Measurements from ENCODE around the gene ZNF335.
A peak's percentile ranks its signal among the peaks of the same experiment; 100 is the strongest.
"Not testable (repeated sequence)": the region's sequence is repeated elsewhere in the genome, so short reads cannot be mapped to it uniquely, and the experiment has no call there.

The ZNF335 gene

DNA sequence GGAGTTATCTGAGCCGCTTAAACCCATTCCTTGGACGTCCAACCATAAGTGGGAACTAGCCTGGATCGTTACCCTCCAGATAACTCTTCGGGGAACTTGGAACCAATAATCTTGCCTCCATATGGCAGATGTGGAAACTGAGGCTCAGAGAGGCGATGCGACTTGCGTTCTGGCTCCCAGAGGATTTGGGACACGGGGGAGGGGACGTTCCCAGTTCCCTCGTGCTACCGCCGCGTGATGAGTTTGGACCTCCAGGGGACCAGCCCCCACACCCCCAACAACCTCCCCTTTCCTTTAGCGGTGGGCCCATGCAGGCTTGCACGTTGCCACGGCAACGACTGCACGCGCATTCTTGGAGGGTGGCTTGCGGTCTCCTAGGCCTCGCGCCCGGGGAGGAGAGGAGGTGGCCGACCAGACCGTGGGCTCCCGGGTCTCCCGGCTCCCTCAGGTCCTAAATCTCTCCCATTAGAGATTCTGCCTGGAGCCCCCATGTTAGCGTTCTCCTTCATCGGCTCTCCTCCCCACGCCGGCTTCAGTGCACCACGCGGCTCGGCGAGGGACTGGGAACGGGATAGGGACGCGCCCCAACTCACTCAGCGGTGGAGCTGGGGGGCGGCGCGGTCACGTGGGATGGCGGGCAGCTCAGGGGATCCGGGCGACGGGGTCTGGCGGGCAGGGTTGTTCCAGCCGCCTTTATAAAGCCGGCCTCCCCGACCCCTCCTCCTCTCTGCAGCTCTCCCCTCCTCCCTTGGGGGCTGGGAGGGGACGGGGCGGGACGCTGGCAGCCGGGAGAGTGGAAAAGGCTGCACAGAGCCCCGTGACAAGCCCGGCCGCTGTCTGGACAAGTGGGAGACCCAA is 60.3 kb downstream of the ZNF335 start, which contains the start of gene PLTP:
Gene PLTP (minus strand): TSS at position 670 of the 858 bp plus-strand sequence. CDS start 703 bp downstream, outside the sequence.
- DNase-seq (ENCODE audit: low read depth), result peak; percentile 55

DNA sequence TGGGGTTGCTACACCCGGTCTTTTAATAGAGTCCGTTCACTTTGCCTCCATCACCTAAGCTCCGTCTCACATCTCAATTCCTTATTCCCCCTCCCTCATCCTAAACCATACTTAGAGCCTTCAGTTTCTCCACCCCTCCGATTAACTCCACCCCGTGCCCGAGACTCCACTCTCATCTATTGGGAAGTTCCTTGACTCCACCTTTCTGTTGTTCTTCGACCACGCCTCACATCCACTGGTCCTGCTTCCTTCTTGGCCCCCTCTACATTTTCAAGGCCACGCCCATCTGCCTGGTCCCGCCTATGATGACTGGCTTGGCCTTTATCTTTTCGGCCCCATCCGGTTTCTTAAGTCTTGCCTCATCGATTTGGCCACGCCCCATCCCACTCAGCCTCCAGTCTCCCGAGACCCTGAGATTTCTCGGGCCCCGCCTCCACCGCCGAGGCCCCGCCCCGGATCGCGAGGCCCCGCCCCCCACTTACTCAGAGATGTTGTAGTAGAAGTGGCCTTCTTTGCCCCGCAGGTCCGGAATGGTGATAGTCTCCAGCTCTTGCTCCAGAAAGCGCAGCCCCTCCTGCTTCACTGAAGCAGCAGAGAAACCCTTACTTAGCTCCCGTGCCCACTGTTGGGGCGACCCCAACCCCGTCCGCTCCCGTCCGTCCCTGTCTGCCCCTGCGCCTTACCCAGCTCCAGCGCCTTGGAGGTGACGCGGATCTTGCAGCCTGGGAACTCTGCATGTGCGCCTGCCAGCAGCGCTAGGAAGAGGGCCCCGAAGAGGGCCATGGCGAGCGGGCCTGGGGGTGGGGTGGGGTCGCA is 61.1 kb downstream of the ZNF335 start:
- peak; percentile 100 for DNase-seq (ENCODE audit: low read depth)

DNA sequence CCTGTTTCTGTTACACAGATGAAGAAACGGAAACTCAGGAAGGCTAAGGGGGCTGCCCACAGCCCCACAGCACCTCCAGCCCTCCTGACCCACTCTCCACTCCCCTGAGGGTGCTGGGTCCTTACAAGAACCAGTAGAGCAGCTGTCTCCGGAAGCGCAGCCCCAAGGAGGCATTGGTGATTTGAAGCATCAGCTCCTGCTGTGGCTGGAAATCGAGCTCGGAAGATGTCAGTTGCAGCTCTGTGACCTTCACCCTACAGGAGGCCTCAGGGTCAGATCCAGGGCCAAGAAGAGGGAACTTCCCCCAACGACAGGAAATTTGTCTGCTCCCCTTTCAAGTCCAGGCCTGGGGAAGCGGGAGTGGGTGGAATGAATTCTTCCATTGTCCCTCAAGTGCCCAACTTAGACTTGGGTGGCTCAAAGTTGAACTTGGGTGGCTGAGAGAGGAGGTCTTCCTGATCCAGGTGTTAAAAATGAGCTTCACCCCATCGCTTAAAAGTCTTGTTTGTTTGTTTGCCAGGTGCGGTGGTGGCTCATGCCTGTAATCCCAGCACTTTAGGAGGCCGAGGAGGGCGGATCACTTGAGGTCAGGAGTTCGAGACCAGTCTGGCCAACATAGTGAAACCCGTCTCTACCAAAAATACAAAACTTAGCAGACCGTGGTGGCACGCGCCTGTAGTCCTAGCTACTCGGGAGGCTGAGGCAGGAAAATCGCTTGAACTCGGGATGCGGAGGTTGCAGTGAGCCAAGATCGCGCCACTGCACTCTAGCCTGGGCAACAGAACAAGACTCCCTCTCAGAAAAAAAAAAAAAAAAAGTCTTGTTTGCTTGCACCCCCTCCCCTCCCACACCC is 62.0 kb downstream of the ZNF335 start:
- DNase-seq (ENCODE audit: low read depth), result no peak

DNA sequence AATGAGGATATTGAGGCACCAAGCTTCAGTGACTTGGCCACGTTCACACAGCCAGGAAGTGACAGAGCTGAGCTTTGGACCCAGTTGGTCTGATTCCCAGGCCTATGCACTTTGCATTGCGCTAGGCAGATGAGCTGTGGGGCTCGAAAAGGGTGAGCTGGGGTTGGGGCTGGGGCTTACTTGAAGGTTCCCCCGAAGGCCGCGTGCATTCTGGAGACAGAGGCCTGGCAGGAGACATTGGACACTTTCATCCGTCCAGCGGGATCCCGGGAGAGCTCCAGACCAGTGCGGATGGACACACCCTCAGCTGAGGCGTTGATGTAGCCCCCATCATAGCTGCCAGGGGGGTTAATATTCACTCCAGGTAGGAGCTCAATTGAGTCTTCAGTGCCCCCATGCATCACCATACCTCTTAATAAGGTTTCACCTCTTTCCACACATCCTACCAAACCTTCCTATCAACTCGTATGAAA is 62.6 kb downstream of the ZNF335 start:
- no peak for DNase-seq (ENCODE audit: low read depth)

DNA sequence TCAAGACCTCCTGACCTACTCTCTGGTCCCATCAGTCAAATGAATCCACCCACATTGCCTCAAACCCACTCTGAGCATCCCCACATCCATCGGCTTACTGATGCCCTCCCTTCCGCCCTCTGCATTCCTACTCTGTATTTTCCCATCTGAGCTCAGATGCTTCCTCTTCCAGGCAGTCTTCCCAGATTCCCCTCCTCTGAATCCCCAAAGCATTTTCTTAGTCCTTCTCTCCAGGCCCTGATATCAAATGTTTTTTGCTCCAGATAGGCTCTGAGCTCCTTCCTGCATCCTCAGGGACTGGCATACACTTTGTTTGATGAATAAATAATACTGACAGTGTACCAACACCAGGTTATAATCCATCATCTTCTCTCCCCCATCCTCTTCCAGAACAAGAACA is 63.9 kb downstream of the ZNF335 start:
- DNase-seq (ENCODE audit: low read depth), result no peak

DNA sequence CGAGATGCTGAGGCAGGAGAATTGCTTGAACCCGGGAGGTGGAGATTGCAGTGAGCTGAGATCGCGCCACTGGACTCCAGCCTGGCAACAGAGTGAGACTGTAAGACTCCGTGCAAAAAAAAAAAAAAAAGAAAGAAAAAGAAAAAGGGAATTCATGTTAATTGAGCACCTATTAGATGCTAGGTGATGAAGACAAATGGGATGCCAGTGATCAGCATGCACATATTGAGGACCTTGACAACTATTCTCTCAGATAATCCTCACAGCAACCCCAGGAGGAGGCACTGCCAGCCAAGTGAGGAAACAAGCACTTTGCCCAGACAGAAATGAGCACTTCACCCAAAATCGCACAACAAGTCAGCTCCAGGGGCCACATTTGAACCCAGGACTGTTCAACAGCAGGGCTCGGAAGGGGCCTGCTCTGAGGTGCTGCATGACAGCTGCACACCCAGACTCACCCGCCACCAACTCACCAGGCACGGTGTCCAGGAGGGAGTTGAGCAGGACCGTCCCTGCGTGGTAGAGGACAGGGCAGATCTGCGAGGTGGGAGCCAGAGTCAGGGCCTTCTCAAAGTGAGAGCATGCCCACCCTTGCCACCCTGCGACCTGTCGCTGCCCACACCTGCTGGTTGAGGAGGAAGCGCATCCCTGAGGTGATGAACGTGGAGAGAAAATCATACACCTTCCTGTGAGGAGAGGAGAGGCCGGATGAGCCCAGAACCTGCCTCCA is 64.6 kb downstream of the ZNF335 start:
- DNase-seq (ENCODE audit: low read depth), result no peak

DNA sequence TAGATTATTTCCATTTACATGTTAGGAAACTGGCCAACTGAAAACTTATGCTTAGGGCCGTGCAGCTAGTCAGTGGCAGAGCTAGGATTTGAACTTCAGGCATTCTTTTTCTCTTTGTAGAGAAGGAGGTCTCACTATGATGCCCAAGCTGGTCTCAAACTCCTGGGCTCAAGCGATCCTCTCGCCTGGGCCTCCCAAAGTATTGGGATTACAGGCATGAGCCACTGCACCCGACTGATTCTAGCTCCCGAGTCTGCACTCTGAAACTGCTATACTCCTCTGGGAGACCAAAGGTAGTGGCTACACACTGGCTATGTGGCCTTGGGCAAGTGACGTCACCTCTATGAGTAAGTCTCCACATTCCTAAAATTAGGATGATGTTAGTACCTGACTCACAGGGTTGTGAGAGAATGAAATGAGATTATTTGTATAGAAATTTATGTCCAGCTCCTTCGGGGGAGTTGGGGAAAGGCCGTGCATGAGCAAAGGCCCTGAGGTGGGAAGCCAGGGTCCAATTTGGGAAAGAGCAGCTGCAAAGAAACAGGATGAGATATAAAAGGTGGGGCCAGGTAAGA is 66.4 kb downstream of the ZNF335 start:
- DNase-seq (ENCODE audit: low read depth), result peak; percentile 83

DNA sequence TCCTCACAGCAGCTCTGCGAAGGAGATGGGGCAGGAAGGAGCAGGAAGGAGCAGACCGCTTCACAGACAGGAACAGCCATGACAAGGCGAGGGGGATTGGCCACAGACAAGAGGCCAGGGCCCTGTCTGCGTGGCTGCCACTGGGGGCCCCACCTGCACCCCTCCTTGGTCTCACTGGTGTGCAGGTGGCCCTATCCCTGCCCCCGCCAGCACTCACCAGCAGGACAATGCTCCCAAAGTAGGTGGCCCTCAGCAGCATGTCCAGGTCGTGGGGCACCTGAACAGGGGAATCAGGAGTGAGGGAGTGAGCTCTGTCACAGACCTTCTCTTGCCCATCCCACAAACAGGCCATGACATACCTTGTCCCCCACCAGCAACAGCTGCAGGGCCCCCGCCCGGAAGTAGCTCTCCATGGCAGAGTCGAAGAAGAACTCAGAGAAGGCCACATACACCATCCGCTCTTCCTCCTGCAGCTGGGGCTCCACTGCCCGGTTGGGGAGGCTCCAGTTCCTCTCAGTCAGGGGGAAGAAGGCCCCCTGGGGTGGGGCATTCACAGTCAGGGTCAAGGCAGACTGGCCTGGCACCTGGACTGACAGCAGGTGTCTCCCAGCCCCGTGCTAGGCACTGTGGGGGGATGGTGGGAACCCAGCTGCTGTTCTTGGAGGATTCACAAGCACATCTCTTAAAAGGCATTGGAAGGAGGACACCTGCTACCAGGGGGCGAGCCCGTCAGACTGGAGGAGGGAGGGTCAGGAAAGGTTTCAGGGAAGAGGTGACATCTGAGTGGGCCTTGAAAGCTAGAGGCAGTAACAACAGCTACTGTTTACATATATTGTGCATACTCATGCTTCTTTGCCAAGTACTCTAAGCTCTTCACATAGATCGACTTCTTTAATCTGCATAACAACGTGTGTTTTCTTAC is 67.2 kb downstream of the ZNF335 start:
- DNase-seq (ENCODE audit: low read depth), result no peak

DNA sequence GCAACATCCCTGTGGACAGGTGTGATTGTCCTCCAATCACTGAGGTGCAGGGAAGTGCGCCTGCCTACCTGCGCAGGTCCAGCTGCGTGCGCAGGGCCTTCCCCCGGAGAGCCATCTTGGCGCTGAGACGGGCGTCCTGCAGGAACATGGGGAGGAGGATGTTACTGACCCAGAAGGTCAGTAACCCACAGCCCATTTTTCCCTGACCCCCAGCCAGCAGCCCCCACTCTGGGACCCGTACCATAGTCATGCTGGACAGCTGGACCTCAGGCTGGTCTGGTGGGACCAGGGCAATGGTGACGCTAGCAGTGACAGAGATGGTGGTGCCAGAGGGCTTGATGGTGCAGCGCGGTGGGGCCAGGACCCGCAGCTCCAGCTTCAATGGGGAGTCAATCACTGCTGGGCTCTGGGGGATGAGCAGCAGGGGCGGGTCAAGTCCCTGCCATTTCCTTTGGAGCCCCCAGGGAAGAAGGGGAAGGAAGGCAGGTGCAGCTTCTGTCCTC is 69.8 kb downstream of the ZNF335 start:
- DNase-seq (ENCODE audit: low read depth), result no peak

DNA sequence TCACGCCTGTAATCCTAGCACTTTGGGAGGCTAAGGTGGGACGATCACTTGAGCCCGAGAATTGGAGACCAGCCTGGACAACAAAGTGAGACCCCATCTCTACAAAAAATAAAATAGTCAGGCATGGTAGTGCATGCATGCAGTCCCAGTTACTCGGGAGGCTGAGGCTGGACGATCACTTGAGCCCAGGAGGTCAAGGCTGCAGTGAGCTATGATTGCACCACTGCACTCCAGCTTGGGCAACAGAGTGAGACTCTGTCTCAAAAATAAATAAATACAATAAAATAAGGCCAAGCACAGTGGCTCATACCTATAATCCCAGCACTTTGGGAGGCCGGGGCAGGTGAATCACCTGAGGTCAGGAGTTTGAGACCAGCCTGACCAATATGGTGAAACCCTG is 70.7 kb downstream of the ZNF335 start:
- DNase-seq (ENCODE audit: low read depth), result not testable (repeated sequence)

DNA sequence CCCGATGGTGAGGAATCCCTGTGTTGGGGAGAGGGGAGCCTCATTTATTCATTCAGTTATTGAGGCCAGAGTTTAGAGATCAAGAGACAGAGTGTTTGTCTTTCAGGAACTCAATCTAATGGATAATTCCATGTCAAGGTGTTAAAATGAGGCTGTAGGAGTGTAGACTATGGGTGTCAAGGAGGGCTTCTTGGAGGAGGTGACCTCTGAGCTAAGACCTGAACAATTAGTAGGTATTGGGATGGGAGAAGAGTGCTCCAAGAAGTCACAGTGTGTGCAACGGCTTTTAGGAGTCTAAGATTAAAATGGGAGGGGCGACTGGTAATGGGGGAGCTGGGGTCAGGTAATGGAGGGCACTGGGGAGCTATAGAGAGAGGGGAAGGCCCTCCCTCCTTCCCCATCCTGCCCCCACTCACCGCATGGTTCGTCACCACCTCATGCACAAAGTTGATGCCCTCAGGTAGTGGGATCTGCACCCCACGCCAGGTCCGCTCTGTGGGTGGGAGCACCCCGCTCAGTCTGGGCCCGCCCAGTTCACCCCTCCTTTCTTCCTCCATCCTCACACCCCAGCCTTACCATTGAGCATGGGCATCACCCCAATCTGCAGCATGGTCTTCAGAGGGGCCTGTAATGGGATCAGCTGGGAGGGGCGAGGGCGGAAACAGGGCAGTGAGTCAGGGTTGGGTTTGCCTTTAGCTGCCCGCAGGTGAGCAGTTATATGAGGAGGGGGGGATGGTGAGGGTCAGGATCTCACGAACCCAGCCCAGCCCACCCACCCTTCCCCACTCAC is 72.8 kb downstream of the ZNF335 start:
- no peak for DNase-seq (ENCODE audit: low read depth)

All from amniotic epithelial cell (primary cell).